Bronchial epithelial cell (primary cell): ENCODE data around the gene CTDP1. TPM values are rescaled to one million over a fixed set of nuclear protein-coding genes. Genes with fewer than 3 reads are reported as not detected.

Experiments used
- DNase-seq: peaks from one replicate; pipeline ENCODE4 v3.0.0-alpha.2; 2010; ENCODE audit warnings: low read depth
- FAIRE-seq: peaks from 2 replicates; lab custom pipeline; 2011; peaks lifted over from hg19 to GRCh38; lab: Jason Lieb, UNC
- H3K27me3 ChIP-seq: 2 replicates; pipeline ENCODE4 v1.5.1; 2011; ENCODE audit warnings: low read length; ENCODE audit not compliant: control insufficient read depth, insufficient read depth
- H3K36me3 ChIP-seq: 2 replicates; pipeline ENCODE4 v1.5.1; 2011; ENCODE audit warnings: low read length; ENCODE audit not compliant: control insufficient read depth, insufficient read depth
- H3K4me3 ChIP-seq: 2 replicates; pipeline ENCODE4 v1.5.1; 2011; ENCODE audit warnings: mild to moderate bottlenecking, low read depth, low read length, control low read depth
- CTCF ChIP-seq: IDR thresholded peaks from 2 replicates; pipeline ENCODE4 v1.5.1; 2011; ENCODE audit warnings: mild to moderate bottlenecking, moderate library complexity, low read length, control low read depth, inconsistent platforms; ENCODE audit not compliant: insufficient read depth, severe bottlenecking
- total RNA-seq: library from RNA; depleted of rRNA; stranded (reverse); fragments of >200 nt; gene quantifications from 2 replicates; pipeline ENCODE4 v1.2.1, GENCODE V29; 2014

The CTDP1 gene
- total RNA-seq, 1 donor from 2014 or later: 27.1 TPM

DNA sequence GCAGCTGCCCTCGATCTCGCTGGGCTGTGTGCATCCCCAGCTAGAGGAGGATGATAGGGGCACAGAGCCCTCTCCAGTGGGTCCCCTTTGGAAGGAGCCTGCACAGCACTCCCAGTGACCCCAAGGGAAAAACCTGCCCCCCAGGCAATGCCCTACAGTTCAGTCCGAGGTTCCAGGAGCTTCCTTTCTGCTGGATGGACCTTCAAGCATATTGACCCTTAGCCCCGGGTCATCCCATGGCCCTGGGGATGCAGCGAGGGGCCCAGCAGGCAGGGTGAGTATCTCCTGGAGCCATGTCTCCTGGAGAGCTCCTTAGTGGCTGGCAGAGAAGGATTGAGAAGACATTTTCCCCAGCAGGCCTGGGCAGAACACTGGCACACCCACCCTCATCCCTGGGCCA, 45.4 kb upstream of the CTDP1 start:
- DNase-seq (no peak), FAIRE-seq (no peak)

DNA sequence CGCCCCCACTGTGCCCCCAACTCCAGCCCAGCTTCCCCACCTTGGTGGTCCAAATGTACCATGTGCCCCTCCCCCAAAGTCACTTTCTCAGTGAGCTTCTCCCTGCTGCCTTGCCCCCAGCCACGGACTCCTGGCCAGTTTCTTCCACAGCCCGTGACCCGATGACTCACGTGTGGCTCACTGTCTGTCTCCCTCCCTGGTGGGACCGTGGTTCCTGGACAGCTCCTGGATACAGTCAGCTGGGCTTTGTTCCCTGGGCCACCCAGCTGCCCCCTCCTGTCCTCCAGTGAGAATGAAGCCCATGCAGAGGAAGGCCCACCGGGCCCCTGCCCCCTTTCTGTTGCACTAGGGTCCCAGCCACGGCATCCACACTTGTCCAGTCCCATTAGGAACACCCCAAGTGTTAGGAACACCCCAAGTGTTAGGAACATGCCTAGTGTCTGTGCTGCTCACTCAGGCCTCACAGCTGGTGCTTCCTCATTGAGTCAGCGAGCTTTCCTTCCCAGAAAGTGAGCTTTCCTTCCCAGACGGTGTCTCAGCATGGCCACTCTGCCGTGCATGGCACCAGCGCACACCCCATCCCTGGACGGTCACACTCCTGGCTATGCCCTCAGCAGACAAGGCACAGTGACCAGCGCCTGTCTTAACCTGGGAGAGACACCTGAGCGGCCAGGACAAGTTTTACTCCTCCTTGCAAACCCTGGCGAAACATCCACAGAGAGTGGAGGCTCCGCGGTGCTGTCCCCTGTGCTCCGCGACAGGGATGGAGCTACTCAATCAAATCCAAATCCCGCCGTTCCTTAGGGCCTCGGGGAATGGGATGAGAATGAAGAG, 44.8 kb upstream of the CTDP1 start:
- TF ChIP-seq CTCF: no peak
- FAIRE-seq: no peak
- no peak for DNase-seq
- no peak overlapping the region for H3K4me3 ChIP-seq
- H3K27me3 ChIP-seq: peaks cover 2% of the 10 kb centered on the region
- no peaks in the 10 kb centered on the region for H3K36me3 ChIP-seq

More for the DNA sequence above, 45.4 kb upstream of the CTDP1 start:
- no peak for TF ChIP-seq CTCF
- H3K27me3 ChIP-seq: peaks cover 2% of the 10 kb centered on the region
- H3K4me3 ChIP-seq: no peak overlapping the region
- no peaks in the 10 kb centered on the region for H3K36me3 ChIP-seq

DNA sequence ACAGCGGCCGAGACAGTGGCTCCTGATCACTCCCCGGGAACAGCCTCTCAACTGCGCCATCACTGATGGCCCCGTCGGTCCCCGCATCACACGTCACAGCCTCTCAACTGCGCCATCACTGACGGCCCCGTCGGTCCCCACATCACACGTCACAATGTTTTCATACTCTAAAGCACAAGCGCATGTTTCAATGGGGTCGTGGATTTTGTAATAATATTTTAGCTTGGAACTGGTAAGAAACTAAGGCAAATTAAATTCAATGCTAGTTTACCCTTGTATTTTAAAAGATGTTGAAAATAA, 44.2 kb upstream of the CTDP1 start:
- no peak for TF ChIP-seq CTCF
- FAIRE-seq (no peak), DNase-seq (no peak)
- H3K27me3 ChIP-seq: peaks cover 2% of the 10 kb centered on the region
- H3K36me3 ChIP-seq: no peaks in the 10 kb centered on the region
- no peak overlapping the region for H3K4me3 ChIP-seq

GRCh38 chr18:79637181-79637920, 42.3 kb upstream of the CTDP1 start:
- no peak for TF ChIP-seq CTCF
- no peak for FAIRE-seq
- no peak overlapping the region for H3K4me3 ChIP-seq
- H3K27me3 ChIP-seq: peaks cover 2% of the 10 kb centered on the region
- DNase-seq: no peak
- no peaks in the 10 kb centered on the region for H3K36me3 ChIP-seq

DNA sequence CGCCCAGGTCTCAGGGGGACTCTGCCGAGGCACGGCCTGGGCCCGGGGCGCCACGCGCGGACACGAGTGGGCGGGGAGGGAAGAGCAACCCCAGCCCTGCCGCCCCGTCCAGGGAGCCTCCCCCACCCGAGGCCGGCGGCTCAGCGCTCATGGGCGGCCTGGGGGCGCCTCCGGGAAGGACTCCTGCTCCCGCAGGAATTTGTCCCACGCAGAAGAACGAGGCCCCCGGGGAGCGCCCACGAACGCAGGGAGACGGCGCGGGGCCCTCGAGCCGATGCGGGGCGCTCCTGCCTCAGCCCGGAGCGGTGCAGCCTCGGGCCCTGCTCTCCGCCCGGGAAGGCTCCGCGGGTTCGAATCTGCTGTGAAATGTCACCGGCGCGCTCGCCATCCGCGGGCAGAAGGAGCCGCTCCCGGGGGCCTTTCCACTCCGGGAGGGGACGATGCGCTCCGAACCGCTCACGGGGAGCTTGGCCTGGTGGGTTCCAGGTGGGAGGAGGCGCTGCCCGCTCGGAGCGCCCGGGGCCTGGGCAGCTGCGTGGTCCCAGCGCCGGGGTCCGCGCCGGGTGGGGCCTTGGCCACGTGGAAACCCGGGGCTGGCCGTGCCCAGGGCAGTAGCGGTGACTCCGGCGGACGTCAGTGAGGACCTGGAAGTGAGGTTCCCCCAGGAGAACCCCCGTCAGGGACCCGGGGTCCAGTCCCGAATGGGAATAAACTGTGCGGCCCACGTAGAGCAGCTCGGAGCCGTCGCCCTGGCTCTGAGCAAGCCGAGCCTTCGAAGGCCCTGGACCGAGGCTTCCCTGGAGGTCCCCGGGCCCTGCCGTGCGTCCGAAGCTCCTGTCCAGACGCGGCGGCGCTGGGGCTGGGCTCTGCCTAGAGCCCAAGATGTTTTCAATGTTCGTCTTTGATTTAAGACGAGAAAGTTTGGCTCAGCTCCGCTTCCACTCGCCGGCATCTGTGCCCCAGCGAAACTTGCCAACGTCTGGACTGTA, 41.4 kb upstream of the CTDP1 start:
- no peak for TF ChIP-seq CTCF
- Histone ChIP-seq H3K36me3 (no peaks in the 10 kb centered on the region), H3K4me3 (no peak overlapping the region), H3K27me3 (peaks cover 2% of the 10 kb centered on the region)
- no peak for FAIRE-seq
- no peak for DNase-seq
